Activated T-cell treated with anti-CD3 and anti-CD28 coated beads, Interleukin-2, amount 50 U/mL, for 24 hours (primary cell): ENCODE results near the gene OR10H1.
"Not testable (repeated sequence)": the region's sequence is repeated elsewhere in the genome, so short reads cannot be mapped to it uniquely, and the experiment has no call there.

ENCODE experiments used
- DNase-seq: peaks from one replicate; pipeline ENCODE4 v3.0.0-alpha.2; 2020
- H3K27ac Mint-ChIP-seq: 2 replicates; pipeline ENCODE4 v1.8.0; 2020; ENCODE audit warnings: mild to moderate bottlenecking, mixed read lengths
- H3K27me3 Mint-ChIP-seq: 2 replicates; pipeline ENCODE4 v1.8.0; 2020; ENCODE audit warnings: mixed read lengths
- H3K36me3 Mint-ChIP-seq: 2 replicates; pipeline ENCODE4 v1.8.0; 2020; ENCODE audit warnings: low read depth, mixed read lengths
- H3K4me1 Mint-ChIP-seq: 2 replicates; pipeline ENCODE4 v1.8.0; 2020; ENCODE audit warnings: low read depth, mixed read lengths
- H3K4me3 Mint-ChIP-seq: 2 replicates; pipeline ENCODE4 v1.8.0; 2020; ENCODE audit warnings: mild to moderate bottlenecking, moderate library complexity, mixed read lengths
- H3K9me3 Mint-ChIP-seq: 2 replicates; pipeline ENCODE4 v1.8.0; 2020; ENCODE audit warnings: mixed read lengths

The OR10H1 gene

GRCh38 chr19:15794279-15794678 is 21.2 kb downstream of the OR10H1 start:
- H3K36me3 Mint-ChIP-seq, H3K27ac Mint-ChIP-seq, H3K4me3 Mint-ChIP-seq, H3K9me3 Mint-ChIP-seq, DNase-seq, H3K4me1 Mint-ChIP-seq: not testable (repeated sequence)
- H3K27me3 Mint-ChIP-seq: peaks cover 10% of the 10 kb centered on the region

- Mint-ChIP-seq H3K27me3 (peaks cover 23% of the 10 kb centered on the region), H3K27ac (no peak overlapping the region), H3K36me3 (no peaks in the 10 kb centered on the region), H3K4me3 (no peak overlapping the region), H3K9me3 (no peaks in the 10 kb centered on the region), H3K4me1 (no peaks in the 10 kb centered on the region)
- DNase-seq: no peak
Measured at GRCh38 chr19:15790096-15790495, 25.4 kb downstream of the OR10H1 start.

- peaks cover 21% of the 10 kb centered on the region for H3K27me3 Mint-ChIP-seq
- no peak overlapping the region for H3K27ac Mint-ChIP-seq
- no peaks in the 10 kb centered on the region for H3K9me3 Mint-ChIP-seq
- no peak for DNase-seq
- no peaks in the 10 kb centered on the region for H3K36me3 Mint-ChIP-seq
- H3K4me3 Mint-ChIP-seq: no peak overlapping the region
- H3K4me1 Mint-ChIP-seq: no peaks in the 10 kb centered on the region
Measured at GRCh38 chr19:15788594-15789270, 26.7 kb downstream of the OR10H1 start.

- no peak within 1 kb of the TSS for H3K27ac Mint-ChIP-seq
- DNase-seq: no peak
- H3K36me3 Mint-ChIP-seq: no peaks in the 10 kb centered on the region
- H3K4me3 Mint-ChIP-seq: no peak within 1 kb of the TSS
- H3K27me3 Mint-ChIP-seq: peaks cover 23% of the 10 kb centered on the region
- no peaks in the 10 kb centered on the region for H3K4me1 Mint-ChIP-seq
- H3K9me3 Mint-ChIP-seq: no peaks in the 10 kb centered on the region
Measured at GRCh38 chr19:15787611-15788155, 27.8 kb downstream of the OR10H1 start, which contains the start of gene OR10H5. OR10H5 (plus strand) TSS chr19:15787661; CDS start chr19:15794049, 6,388 bp downstream.

- not testable (repeated sequence) for H3K27me3 Mint-ChIP-seq, H3K27ac Mint-ChIP-seq, DNase-seq, H3K36me3 Mint-ChIP-seq, H3K4me3 Mint-ChIP-seq, H3K9me3 Mint-ChIP-seq, H3K4me1 Mint-ChIP-seq
Measured at GRCh38 chr19:15782896-15783295, 32.6 kb downstream of the OR10H1 start.

GRCh38 chr19:15782211-15782610 is 33.3 kb downstream of the OR10H1 start:
- H3K27ac Mint-ChIP-seq: no peak overlapping the region
- DNase-seq: no peak
- peaks cover 5% of the 10 kb centered on the region for H3K4me1 Mint-ChIP-seq
- no peaks in the 10 kb centered on the region for H3K9me3 Mint-ChIP-seq
- H3K27me3 Mint-ChIP-seq: peaks cover 2% of the 10 kb centered on the region
- H3K4me3 Mint-ChIP-seq: no peak overlapping the region
- no peaks in the 10 kb centered on the region for H3K36me3 Mint-ChIP-seq

GRCh38 chr19:15781661-15782060 is 33.8 kb downstream of the OR10H1 start:
- H3K4me3 Mint-ChIP-seq: no peak overlapping the region
- peaks cover 5% of the 10 kb centered on the region for H3K4me1 Mint-ChIP-seq
- peaks cover 2% of the 10 kb centered on the region for H3K27me3 Mint-ChIP-seq
- no peak overlapping the region for H3K27ac Mint-ChIP-seq
- no peaks in the 10 kb centered on the region for H3K9me3 Mint-ChIP-seq
- no peaks in the 10 kb centered on the region for H3K36me3 Mint-ChIP-seq
- no peak for DNase-seq

- Mint-ChIP-seq H3K9me3 (no peaks in the 10 kb centered on the region), H3K4me3 (no peak overlapping the region), H3K27me3 (peaks cover 7% of the 10 kb centered on the region), H3K27ac (no peak overlapping the region), H3K36me3 (no peaks in the 10 kb centered on the region), H3K4me1 (peaks cover 5% of the 10 kb centered on the region)
- no peak for DNase-seq
Measured at GRCh38 chr19:15780610-15781418, 34.6 kb downstream of the OR10H1 start.

GRCh38 chr19:15779756-15780476 is 35.5 kb downstream of the OR10H1 start:
- no peak overlapping the region for H3K27ac Mint-ChIP-seq
- peaks cover 5% of the 10 kb centered on the region for H3K4me1 Mint-ChIP-seq
- peaks cover 14% of the 10 kb centered on the region for H3K27me3 Mint-ChIP-seq
- H3K36me3 Mint-ChIP-seq: no peaks in the 10 kb centered on the region
- H3K9me3 Mint-ChIP-seq: no peaks in the 10 kb centered on the region
- no peak overlapping the region for H3K4me3 Mint-ChIP-seq
- no peak for DNase-seq

- Mint-ChIP-seq H3K4me1 (peaks cover 5% of the 10 kb centered on the region), H3K27me3 (peaks cover 35% of the 10 kb centered on the region), H3K4me3 (no peak overlapping the region), H3K36me3 (no peaks in the 10 kb centered on the region), H3K9me3 (no peaks in the 10 kb centered on the region), H3K27ac (no peak overlapping the region)
- no peak for DNase-seq
Measured at GRCh38 chr19:15776991-15777970, 38.2 kb downstream of the OR10H1 start.

- DNase-seq: no peak
- Mint-ChIP-seq H3K27me3 (peaks cover 39% of the 10 kb centered on the region), H3K4me1 (peaks cover 5% of the 10 kb centered on the region), H3K4me3 (no peak overlapping the region), H3K27ac (no peak overlapping the region), H3K9me3 (no peaks in the 10 kb centered on the region), H3K36me3 (no peaks in the 10 kb centered on the region)
Measured at GRCh38 chr19:15776264-15776663, 39.2 kb downstream of the OR10H1 start.

GRCh38 chr19:15775249-15775648 is 40.2 kb downstream of the OR10H1 start:
- no peak for DNase-seq
- Mint-ChIP-seq H3K4me3 (no peak overlapping the region), H3K27ac (no peak overlapping the region), H3K4me1 (no peaks in the 10 kb centered on the region), H3K27me3 (peaks cover 44% of the 10 kb centered on the region), H3K9me3 (no peaks in the 10 kb centered on the region), H3K36me3 (no peaks in the 10 kb centered on the region)

- not testable (repeated sequence) for H3K27ac Mint-ChIP-seq, H3K9me3 Mint-ChIP-seq, DNase-seq, H3K4me1 Mint-ChIP-seq, H3K4me3 Mint-ChIP-seq, H3K36me3 Mint-ChIP-seq
- H3K27me3 Mint-ChIP-seq: peaks cover 53% of the 10 kb centered on the region
Measured at GRCh38 chr19:15774159-15774558, 41.3 kb downstream of the OR10H1 start.

GRCh38 chr19:15769586-15769985 is 45.9 kb downstream of the OR10H1 start:
- H3K36me3 Mint-ChIP-seq: no peaks in the 10 kb centered on the region
- H3K27me3 Mint-ChIP-seq: peaks cover 46% of the 10 kb centered on the region
- H3K4me1 Mint-ChIP-seq: no peaks in the 10 kb centered on the region
- H3K9me3 Mint-ChIP-seq: no peaks in the 10 kb centered on the region
- H3K27ac Mint-ChIP-seq: no peak overlapping the region
- no peak for DNase-seq
- H3K4me3 Mint-ChIP-seq: no peak overlapping the region
